ENCODE data around the gene WDR1. TPM values are rescaled to one million over a fixed set of nuclear protein-coding genes. Genes with fewer than 3 reads are reported as not detected.

Gene WDR1
- total and polyA plus RNA-seq, 7 experiments from 2014 or later = 242 to 470 (median 330) TPM

- peak overlapping the region; percentile 51 to 97 (median 70) for H3K4me3 Mint-ChIP-seq
- no peaks in the 10 kb centered on the region for H3K9me3 Mint-ChIP-seq
- Histone ChIP-seq H3K4me3 (ENCODE audit: low read length) (peak overlapping the region; percentile 9), H3K27me3 (ENCODE audit: control insufficient read depth in 2 of 2, insufficient read depth in 2 of 2, low read length in 2 of 2) (no peaks in the 10 kb centered on the region), H3K27ac (ENCODE audit: low read depth, low read length) (peak overlapping the region; percentile 67), H3K36me3 (ENCODE audit: control insufficient read depth in 2 of 3, insufficient read depth in 3 of 3, low read length in 3 of 3) (peaks cover 9 to 64% (median 32%) of the 10 kb centered on the region in 3 experiments), H3K4me1 (ENCODE audit: control insufficient read depth in 2 of 2, insufficient read depth in 2 of 2, low read length in 2 of 2) (peaks cover 75 to 77% of the 10 kb centered on the region in 2 donors), H3K9me3 (ENCODE audit: control insufficient read depth in 2 of 3, low read length in 3 of 3) (no peaks in the 10 kb centered on the region)
- H3K27me3 Mint-ChIP-seq = no peaks in the 10 kb centered on the region
- intact Hi-C loops (cut with micrococcal nuclease) = no loop called here
- H3K4me1 Mint-ChIP-seq = peaks cover 82 to 100% (median 96%) of the 10 kb centered on the region in 7 donors
- DNase-seq (peak in 1 of 9 donors; percentile 36), ATAC-seq (peak; percentile 49)
- POLR2A ChIA-PET = interaction anchor here (1.2 to 19.0 kb wide), 3 partner anchors 9 to 29 kb away, joined by 3 to 341 read pairs (median 124); partner anchors contain the start of gene WDR1
- H3K27ac Mint-ChIP-seq = peak overlapping the region; percentile 46 to 95 (median 90)
- H3K36me3 Mint-ChIP-seq = peaks cover 10 to 53% (median 12%) of the 10 kb centered on the region in 5 donors
- CTCF ChIA-PET = interaction anchor here (1.3 kb wide), 1 partner anchor 12 kb away, joined by 3 read pairs; no protein-coding TSS in a partner anchor
These were observed 15.8 kb downstream of the WDR1 start for GRCh38 chr4:10100734-10101216.

DNA sequence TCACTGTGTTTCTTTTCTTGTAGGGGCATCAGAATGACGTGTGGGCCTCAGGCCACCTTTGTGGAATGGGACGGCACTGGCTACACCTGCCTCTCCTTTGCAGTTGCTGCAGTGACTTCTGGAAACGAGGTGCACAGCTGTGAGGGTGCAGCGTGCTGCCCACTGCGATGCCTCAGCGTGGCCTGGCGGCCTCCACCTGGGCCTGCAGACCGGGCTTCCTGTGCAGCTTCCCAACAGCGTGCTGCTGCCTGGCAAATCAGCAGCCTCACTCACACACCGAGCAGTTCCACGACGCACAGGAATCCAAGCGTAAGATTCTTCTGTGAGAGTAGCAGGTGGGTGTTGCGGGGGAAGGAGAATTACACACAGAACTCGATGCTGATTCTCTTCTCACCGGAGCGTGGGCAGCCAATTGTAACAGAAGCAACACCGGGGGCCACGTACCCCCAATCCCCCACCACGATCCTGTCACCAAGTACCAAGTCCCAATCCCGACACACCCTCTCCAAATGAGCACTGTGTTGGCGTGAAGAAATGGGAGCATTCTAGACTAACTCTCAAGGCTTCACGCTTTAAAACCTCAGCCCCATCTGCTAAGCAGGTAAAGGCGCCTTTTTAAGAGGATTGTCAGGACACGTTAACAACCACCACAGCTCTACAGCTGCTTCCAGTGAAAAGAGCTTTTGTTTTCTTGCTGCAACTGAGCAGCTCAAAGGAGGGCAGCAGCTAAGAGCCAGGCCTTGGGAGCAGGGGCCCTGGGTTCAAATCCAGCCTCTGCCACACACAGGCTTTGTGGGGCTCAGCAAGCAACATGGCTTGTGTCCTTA, 16.9 kb downstream of the WDR1 start:
- ATAC-seq (peak; percentile 17), DNase-seq (peak in 8 of 9 donors; percentile 46 to 58 (median 53))
- Mint-ChIP-seq H3K4me1 (peaks cover 76 to 100% (median 96%) of the 10 kb centered on the region in 7 donors), H3K9me3 (no peaks in the 10 kb centered on the region), H3K27ac (peak overlapping the region; percentile 46 to 95 (median 90)), H3K36me3 (peaks cover 6 to 52% (median 12%) of the 10 kb centered on the region in 5 donors), H3K27me3 (no peaks in the 10 kb centered on the region), H3K4me3 (peak overlapping the region; percentile 59 to 97 (median 70))
- Histone ChIP-seq H3K36me3 (ENCODE audit: control insufficient read depth in 2 of 3, insufficient read depth in 3 of 3, low read length in 3 of 3) (peaks cover 9 to 75% (median 32%) of the 10 kb centered on the region in 3 experiments), H3K4me3 (ENCODE audit: low read length) (no peak overlapping the region), H3K27me3 (ENCODE audit: control insufficient read depth in 2 of 2, insufficient read depth in 2 of 2, low read length in 2 of 2) (no peaks in the 10 kb centered on the region), H3K9me3 (ENCODE audit: control insufficient read depth in 2 of 3, low read length in 3 of 3) (no peaks in the 10 kb centered on the region), H3K27ac (ENCODE audit: low read depth, low read length) (peak overlapping the region; percentile 67), H3K4me1 (ENCODE audit: control insufficient read depth in 2 of 2, insufficient read depth in 2 of 2, low read length in 2 of 2) (peaks cover 75 to 77% of the 10 kb centered on the region in 2 donors)
- intact Hi-C loops (cut with micrococcal nuclease) = loop anchor here (5.0 to 10.0 kb wide), 5 partner anchors 82 to 435 kb away; partner anchors contain the start of gene ZNF518B (in 1 of the 2)
- CTCF ChIA-PET = interaction anchor here (1.3 kb wide), 1 partner anchor 11 kb away, joined by 3 read pairs; no protein-coding TSS in a partner anchor
- POLR2A ChIA-PET = interaction anchor here (0.6 to 19.0 kb wide), 4 partner anchors 10 to 733 kb away, joined by 3 to 341 read pairs (median 64); partner anchors contain the start of gene WDR1

DNA sequence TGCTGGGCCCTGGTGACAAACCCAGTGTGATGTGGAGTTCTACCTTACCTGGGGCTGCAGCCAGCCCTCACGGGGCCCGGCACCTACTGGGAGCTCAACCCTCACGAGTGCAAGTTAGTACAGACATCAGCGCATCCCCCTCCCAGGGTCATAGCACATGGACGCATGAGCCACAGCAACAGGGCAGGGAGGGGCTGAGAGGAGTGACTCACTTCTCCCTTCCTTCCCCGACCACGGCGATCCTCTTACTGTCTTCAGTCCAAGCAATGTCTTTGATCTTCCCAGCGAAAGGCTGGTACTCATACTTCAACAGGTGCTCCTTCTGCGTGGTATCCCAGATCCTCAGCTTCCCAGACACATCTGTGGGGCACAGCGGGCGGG, 17.8 kb downstream of the WDR1 start:
- ChIA-PET CTCF (no interaction called here), POLR2A (interaction anchor here (8.0 to 19.0 kb wide), 2 partner anchors 11 to 23 kb away, joined by 124 to 341 read pairs; partner anchors contain the start of gene WDR1)
- intact Hi-C loops (cut with micrococcal nuclease) = loop anchor here (5.0 to 10.0 kb wide), 5 partner anchors 81 to 436 kb away; partner anchors contain the start of gene ZNF518B (in 1 of the 2)
- H3K36me3 ChIP-seq (ENCODE audit: control insufficient read depth in 2 of 3, insufficient read depth in 3 of 3, low read length in 3 of 3) = peaks cover 9 to 82% (median 36%) of the 10 kb centered on the region in 3 experiments
- H3K9me3 ChIP-seq (ENCODE audit: control insufficient read depth in 2 of 3, low read length in 3 of 3) = no peaks in the 10 kb centered on the region
- ATAC-seq (no peak), DNase-seq (no peak)
- Mint-ChIP-seq H3K36me3 (peaks cover 6 to 56% (median 14%) of the 10 kb centered on the region in 5 donors), H3K27me3 (no peaks in the 10 kb centered on the region), H3K4me1 (peaks cover 75 to 100% (median 96%) of the 10 kb centered on the region in 7 donors), H3K9me3 (no peaks in the 10 kb centered on the region), H3K27ac (peak overlapping the region; percentile 46 to 95 (median 90)), H3K4me3 (peak overlapping the region in 6 of 10 donors; percentile 6 to 97 (median 29))
- peaks cover 77 to 79% of the 10 kb centered on the region in 2 donors for H3K4me1 ChIP-seq (ENCODE audit: control insufficient read depth in 2 of 2, insufficient read depth in 2 of 2, low read length in 2 of 2)
- H3K27me3 ChIP-seq (ENCODE audit: control insufficient read depth in 2 of 2, insufficient read depth in 2 of 2, low read length in 2 of 2) = no peaks in the 10 kb centered on the region
- no peak overlapping the region for H3K4me3 ChIP-seq (ENCODE audit: low read length)
- peak overlapping the region; percentile 67 for H3K27ac ChIP-seq (ENCODE audit: low read depth, low read length)

DNA sequence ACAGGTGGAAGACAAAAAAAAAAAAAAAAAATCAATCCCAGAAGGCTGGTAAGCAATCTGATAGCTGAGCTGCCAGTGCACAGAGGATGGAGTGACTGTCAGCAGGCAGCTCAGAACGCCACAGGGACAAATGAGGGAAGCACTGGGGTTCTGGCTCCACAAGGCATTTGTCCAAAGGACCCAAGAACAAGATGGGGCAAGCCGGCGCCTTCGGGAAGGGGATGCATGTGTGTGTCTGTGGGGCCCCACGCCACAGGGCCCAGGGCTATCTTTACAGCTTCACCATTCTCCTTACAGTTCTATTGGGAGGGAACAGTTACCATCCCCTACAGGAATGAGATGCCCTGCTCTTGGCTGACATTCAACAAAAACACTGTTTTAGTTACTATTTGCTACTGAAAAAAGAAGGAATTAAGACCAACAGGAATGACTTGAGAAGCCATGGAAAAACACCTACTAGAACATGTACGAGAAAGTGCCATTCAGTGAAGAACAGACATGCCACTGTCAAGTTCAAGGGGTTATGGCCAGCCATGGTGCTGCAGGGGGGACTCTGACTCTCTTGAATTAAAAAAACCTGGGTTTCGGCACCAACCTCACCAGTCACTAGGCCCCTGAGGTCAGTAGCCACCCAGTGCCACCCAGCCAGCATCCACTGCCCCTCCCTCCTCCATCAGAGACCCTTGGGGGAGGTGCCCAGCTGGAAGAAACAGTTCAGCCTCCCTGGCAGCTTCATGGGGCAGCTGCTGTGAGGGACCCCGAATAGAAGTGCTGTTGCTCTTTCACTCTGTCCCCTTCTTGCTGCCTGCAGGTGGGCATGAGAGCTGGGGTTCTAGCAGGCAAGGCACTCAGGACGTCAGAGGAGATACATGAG, 18.5 kb downstream of the WDR1 start:
- H3K27ac ChIP-seq (ENCODE audit: low read depth, low read length) = peak overlapping the region; percentile 67
- H3K4me1 ChIP-seq (ENCODE audit: control insufficient read depth in 2 of 2, insufficient read depth in 2 of 2, low read length in 2 of 2) = peaks cover 83% of the 10 kb centered on the region in 2 donors
- H3K9me3 ChIP-seq (ENCODE audit: control insufficient read depth in 2 of 3, low read length in 3 of 3) = no peaks in the 10 kb centered on the region
- POLR2A ChIA-PET = interaction anchor here (0.7 to 19.0 kb wide), 4 partner anchors 11 to 1389 kb away, joined by 3 to 341 read pairs (median 64); partner anchors contain the start of gene WDR1
- H3K4me3 ChIP-seq (ENCODE audit: low read length) = no peak overlapping the region
- DNase-seq (no peak), ATAC-seq (no peak)
- peaks cover 9 to 77% (median 39%) of the 10 kb centered on the region in 3 experiments for H3K36me3 ChIP-seq (ENCODE audit: control insufficient read depth in 2 of 3, insufficient read depth in 3 of 3, low read length in 3 of 3)
- Mint-ChIP-seq H3K27ac (peak overlapping the region; percentile 46 to 95 (median 90)), H3K9me3 (no peaks in the 10 kb centered on the region), H3K4me1 (peaks cover 76 to 100% (median 96%) of the 10 kb centered on the region in 7 donors), H3K4me3 (peak overlapping the region in 6 of 10 donors; percentile 6 to 97 (median 29)), H3K27me3 (no peaks in the 10 kb centered on the region), H3K36me3 (peaks cover 4 to 62% (median 19%) of the 10 kb centered on the region in 5 donors)
- CTCF ChIA-PET = no interaction called here
- H3K27me3 ChIP-seq (ENCODE audit: control insufficient read depth in 2 of 2, insufficient read depth in 2 of 2, low read length in 2 of 2) = no peaks in the 10 kb centered on the region
- intact Hi-C loops (cut with micrococcal nuclease) = loop anchor here (2.0 to 10.0 kb wide), 6 partner anchors 79 to 437 kb away; partner anchors contain the start of gene ZNF518B (in 1 of the 2)

DNA sequence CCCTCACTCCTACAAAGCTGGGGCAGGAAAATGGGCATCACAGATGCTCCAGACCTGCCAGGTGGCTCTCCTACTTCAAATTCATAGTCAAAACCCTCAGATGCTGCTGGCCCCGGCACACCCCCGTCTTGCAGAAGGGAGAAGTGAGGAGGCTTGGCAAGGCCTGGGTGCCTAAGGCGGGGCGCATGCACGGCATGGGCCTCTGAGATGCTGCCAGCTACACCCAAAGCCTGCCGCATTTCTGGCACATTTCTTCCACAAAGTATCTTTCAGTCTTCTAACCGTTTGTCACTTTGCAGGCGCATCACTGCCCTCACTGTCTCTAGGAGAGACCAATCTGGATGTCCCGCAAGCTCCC, 19.6 kb downstream of the WDR1 start:
- Histone ChIP-seq H3K36me3 (ENCODE audit: control insufficient read depth in 2 of 3, insufficient read depth in 3 of 3, low read length in 3 of 3) (peaks cover 9 to 77% (median 44%) of the 10 kb centered on the region in 3 experiments), H3K4me3 (ENCODE audit: low read length) (no peak overlapping the region), H3K27me3 (ENCODE audit: control insufficient read depth in 2 of 2, insufficient read depth in 2 of 2, low read length in 2 of 2) (no peaks in the 10 kb centered on the region), H3K4me1 (ENCODE audit: control insufficient read depth in 2 of 2, insufficient read depth in 2 of 2, low read length in 2 of 2) (peaks cover 80 to 87% of the 10 kb centered on the region in 2 donors), H3K27ac (ENCODE audit: low read depth, low read length) (peak overlapping the region; percentile 67), H3K9me3 (ENCODE audit: control insufficient read depth in 2 of 3, low read length in 3 of 3) (no peaks in the 10 kb centered on the region)
- H3K36me3 Mint-ChIP-seq = peaks cover 7 to 58% (median 19%) of the 10 kb centered on the region in 5 donors
- DNase-seq (no peak), ATAC-seq (no peak)
- peak overlapping the region; percentile 82 to 95 (median 90) for H3K27ac Mint-ChIP-seq
- POLR2A ChIA-PET = interaction anchor here (8.0 to 19.0 kb wide), 2 partner anchors 12 to 25 kb away, joined by 124 to 341 read pairs; partner anchors contain the start of gene WDR1
- H3K4me3 Mint-ChIP-seq = peak overlapping the region in 5 of 10 donors; percentile 21 to 79 (median 55)
- peaks cover 72 to 100% (median 96%) of the 10 kb centered on the region in 7 donors for H3K4me1 Mint-ChIP-seq
- H3K9me3 Mint-ChIP-seq = no peaks in the 10 kb centered on the region
- CTCF ChIA-PET = interaction anchor here (3.3 kb wide), 1 partner anchor 21 kb away, joined by 15 read pairs; no protein-coding TSS in a partner anchor
- no peaks in the 10 kb centered on the region for H3K27me3 Mint-ChIP-seq
- intact Hi-C loops (cut with micrococcal nuclease) = loop anchor here (1.0 to 10.0 kb wide), 10 partner anchors 7 to 438 kb away; partner anchors contain the start of genes WDR1 (in 1 of the 2) and ZNF518B (in 1 of the 2)

All from naive thymus-derived CD4-positive, alpha-beta T cell (primary cell).